Ecto neural progenitor cell (in vitro differentiated cells): ENCODE data around the gene TRAPPC3L.

Experiments
- DNase-seq: peaks from one replicate; pipeline ENCODE4 v3.0.0-alpha.2; 2018; ENCODE audit warnings: low spot score

The TRAPPC3L gene

DNA sequence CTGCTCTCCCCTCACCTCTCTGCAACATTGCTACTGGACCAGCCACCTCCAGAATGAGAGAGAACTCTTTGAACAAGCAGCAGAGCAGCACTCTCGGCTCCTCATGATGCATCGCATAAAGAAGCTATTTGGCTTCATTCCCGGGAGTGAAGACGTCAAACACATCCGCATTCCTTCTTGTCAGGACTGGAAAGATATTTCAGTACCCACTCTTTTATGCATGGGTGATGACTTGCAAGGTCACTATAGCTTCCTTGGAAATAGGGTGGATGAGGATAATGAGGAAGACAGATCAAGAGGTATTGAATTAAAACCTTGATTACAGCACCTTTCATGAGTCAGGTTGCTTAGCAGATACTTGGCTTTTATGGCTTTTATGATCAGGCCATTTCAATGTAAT lies 12.4 kb upstream of the TRAPPC3L start:
- no peak for DNase-seq

DNA sequence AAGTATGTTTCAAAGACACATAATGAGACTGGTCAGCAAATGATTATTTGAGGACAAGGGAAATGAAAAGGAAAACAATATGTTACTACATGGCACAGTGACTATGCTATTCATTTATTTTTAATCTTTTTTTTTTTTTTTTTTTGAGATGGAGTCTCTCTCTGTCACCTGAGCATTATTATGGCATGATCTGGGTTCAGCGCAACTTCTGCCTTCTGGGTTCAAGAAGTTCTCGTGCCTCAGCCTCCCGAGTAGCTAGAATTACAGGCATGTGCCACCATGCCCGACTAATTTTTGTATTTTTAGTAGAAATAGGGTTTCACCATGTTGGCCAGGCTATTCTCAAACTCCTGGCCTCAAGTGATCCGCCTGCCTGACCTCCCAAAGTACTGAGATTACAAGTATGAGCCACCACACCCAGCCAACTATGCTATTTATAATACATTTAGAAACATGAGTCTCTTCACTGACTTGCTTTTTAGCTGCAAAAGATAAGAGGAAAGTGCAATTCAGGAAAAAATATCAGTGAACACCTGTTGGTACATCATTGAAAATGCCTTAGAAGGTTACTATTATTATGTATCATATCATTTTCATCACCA lies 11.4 kb upstream of the TRAPPC3L start:
- no peak for DNase-seq

DNA sequence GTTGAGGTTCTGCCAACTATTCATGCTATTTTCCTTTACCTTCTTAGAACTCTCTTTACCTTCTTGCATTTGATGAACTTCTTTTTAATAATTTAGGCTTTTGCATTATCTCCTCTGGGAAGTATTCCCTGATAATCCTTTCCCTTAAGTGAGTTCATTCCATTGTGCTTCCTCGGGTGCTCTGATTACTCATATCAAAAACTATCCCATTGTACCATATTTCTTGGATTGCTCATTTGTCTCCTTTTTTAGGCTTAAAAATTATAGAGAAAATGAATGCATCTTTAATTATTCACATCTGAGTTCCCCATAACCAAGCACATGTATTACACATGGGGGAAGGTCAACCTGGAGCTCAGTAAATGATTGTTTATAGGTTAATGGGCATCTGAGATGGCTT lies 10.6 kb upstream of the TRAPPC3L start:
- no peak for DNase-seq

DNA sequence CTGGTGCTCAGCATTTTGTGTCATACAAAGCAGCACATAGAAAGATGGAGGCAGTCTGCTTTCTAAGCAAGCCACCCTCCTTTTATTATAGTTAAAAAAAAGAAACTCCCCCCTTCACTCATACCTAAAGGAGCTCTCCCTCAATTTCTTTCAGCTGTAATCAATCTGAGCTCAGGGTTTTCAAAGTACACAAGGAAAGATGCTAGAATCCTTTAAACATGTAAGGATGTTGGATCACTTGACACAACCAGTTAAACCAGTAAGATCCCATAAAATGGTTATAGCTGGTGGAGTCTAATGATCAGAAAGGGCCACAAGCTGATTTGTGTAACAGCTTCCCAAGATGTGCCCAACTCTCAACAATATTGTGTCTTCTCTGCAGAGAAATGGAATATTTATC lies 8.0 kb upstream of the TRAPPC3L start, which contains the start of gene CALHM4:
Gene CALHM4 (plus strand): TSS at position 301 of the 400 bp plus-strand sequence. CDS start 43 bp downstream, at position 344.
- DNase-seq: no peak

DNA sequence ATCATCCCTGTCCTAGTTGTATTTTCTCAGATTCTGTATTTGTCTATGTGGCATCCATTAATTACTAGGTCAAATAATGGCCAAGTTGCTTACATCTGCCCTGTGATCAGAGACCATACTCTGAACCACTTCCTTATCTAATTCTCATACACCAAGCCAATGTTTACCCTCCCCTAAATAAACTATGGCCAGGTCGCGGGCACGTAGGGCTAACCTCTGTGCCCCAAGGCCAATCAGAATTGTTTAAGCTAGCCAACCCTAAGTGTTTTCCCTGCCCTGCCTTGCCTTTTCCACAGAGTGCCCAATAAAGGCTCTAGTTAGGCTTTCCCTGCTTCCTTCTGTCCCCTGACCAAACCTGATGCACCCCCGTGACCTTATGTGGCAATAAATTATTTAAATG lies 5.3 kb upstream of the TRAPPC3L start:
- DNase-seq: no peak

DNA sequence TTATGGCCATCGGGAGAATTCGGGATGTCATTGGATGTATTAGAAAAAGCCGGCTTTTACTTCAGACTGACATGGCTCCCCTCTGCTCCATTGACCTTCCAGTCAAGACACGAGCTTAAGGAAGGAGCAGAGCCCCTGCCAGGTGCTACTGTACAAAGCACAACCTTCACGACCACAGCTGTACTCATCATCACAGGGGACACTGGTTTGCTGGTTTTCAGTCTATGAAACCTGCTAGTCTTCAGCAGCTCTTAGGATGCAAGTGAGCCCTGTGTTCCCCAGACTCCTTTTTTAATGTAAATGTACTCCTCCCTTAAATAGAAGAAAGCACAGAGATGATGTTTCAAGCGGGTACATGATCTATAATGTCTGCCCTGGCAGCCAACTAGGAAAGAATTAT lies 1.9 kb upstream of the TRAPPC3L start:
- no peak for DNase-seq

DNA sequence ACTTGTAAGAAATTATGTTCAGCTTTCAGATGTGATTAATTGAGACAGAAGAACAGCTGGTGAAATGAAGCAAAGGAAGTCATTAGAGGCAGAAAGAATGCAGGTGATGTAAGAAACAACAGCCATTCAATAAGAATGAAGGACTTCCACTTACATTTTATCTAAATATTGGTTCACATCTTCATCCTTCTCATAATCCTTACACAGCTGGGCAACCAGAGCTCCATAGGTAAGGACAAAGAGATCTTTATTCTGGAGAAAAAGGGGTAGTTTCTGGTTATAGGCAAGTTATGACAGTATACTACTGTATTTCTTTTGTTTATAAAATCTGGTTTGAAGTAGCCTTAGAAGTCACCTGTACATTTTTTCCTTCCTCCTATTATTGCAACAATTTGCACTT lies 2.3 kb downstream of the TRAPPC3L start:
- no peak for DNase-seq

DNA sequence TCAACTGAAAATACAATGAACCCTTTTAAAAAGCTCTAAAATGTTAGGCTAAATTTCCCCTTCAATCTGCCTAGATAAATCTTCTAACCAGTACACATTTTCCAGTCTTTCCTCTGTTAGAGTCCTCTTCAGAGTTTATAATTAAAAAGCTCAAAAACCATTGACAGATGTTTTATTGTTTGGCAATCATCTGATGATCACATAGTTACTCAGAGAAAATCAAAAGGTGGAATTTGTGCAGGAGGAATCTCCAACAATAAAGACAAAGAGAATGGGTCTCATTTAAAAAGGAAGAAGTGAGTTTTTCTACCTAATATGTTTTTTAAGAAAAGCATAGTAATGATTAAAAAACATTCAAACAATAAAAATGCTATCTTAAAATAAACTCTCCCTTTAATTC lies 3.1 kb downstream of the TRAPPC3L start:
- DNase-seq: no peak

DNA sequence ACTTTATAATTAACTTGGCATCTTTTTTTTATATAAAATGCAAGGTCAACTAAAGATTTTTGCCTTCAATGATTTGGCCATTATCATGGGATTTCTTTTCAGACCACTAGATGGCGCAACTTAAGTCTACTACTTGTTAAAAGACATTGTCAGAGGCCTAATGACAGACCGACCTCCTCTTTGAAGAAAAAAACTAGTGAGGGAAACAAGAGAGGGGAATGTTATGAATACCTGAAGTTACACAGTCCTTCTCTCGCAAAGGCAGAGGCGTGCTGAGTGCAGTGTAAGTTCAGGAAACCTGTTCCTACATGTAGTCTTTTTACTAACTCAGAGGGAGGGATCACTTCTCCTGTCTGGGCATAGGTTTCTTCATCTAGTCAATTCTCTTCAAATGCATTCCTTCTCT lies 9.3 kb downstream of the TRAPPC3L start:
- DNase-seq: no peak

DNA sequence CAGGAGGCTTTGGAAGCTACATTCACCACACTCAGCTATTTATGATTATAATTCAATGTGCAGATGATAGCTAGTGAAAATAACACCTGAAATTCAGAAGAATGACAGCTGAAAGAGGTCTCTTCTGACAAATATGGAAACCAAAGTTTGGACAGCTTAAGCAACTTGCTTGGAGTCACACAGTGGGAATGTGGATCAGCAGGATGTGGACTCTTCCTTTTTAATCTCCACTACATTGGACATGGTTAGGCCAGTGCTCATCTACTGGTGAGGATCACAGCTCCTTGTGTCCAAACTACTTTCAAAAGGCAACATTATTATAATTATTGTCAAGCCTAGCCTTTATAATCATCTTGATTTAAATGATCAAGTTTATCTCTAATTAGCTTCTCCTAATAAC lies 10.4 kb downstream of the TRAPPC3L start:
- no peak for DNase-seq

DNA sequence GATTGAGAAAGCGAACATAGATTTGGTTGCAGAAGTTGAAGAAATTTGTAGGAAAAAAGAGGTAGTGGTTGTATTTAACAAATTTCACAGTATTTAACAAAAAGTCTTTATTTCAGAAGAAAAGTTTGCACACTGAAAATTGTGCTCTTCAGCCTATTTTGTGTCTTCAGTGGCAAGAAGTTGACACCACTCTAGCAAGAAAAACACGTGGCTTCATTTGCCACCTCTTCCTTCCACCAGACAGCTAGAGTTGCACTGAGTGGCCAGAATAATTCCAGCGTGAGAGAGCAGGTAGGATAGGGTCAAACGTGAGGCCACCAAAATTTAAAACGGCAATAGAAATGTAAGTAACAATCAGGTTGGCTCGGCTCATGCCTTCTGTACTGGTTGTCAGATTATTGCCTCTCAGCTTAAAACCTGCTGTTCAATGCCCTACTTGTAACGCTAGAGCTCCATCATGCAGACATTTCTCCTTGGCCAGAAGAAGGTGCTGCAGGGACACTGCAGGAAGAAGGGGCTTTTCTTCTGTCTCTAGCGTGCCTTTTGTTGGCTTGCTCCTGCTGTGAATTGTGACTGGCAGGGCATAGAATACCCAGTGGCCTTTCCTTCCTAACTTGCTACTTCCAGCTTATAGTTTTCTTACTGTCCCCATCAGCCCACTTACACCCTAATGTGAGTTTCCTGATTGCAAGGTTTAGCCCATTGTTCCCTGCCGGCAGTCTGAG lies 12.1 kb downstream of the TRAPPC3L start:
- no peak for DNase-seq

DNA sequence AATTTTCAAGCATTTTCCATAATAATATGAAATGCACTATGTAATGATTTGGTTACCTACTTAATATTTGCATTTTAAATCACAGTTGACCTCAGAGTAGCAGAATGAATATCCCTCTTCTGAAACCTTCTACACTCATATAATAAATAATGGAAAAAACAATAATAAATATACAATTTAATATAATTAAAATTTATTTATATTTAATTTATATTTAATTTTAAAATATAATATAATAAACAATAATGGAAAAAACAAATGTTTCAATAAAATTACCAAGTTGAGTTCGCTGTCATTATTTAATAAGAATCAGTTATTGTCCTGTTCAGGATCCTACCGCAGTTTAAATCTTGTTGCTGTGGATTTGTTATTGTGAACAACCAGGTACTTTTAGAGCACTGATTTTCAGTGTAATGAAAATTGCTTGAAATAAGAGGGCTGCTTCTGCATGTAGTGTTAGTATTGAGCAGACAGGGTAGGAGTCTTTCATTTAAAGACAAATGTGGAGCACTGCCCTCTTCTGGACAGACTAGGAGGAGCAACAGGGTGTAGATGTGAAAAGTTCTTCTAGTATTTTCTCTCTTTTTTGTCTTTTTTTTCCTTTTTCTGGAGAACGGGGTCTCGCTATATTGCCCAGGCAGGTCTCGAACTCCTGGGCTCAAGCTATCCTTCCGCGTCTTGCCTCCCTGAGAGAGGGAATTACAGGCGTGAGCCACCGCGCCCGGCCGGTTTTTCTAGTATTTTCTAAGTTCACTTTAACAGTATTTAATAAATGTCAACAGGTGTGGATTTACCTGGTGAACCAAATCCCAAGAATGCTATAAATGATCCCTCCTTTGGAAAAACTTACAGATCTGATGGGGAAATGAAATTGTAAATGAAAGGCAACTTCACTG lies 13.6 kb downstream of the TRAPPC3L start:
- DNase-seq: no peak

DNA sequence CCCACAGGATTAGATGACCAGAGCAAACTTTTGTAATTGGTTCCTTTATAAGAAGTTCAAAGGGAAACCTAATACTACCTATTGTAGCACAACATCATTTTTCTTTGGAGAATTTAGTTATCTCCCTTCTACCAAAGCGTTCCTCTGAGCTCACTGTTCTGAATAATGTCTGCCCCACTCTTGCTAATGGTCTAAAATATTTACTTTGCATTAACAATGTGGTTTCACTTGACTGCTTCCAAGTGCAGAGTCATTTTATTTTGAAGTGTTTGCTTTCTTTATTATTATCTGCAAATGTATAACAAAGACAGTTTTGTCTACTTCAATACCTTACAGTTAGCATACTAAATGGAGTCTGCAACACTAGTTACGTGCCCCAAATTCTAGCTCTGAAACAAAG lies 15.0 kb downstream of the TRAPPC3L start:
- DNase-seq: no peak

DNA sequence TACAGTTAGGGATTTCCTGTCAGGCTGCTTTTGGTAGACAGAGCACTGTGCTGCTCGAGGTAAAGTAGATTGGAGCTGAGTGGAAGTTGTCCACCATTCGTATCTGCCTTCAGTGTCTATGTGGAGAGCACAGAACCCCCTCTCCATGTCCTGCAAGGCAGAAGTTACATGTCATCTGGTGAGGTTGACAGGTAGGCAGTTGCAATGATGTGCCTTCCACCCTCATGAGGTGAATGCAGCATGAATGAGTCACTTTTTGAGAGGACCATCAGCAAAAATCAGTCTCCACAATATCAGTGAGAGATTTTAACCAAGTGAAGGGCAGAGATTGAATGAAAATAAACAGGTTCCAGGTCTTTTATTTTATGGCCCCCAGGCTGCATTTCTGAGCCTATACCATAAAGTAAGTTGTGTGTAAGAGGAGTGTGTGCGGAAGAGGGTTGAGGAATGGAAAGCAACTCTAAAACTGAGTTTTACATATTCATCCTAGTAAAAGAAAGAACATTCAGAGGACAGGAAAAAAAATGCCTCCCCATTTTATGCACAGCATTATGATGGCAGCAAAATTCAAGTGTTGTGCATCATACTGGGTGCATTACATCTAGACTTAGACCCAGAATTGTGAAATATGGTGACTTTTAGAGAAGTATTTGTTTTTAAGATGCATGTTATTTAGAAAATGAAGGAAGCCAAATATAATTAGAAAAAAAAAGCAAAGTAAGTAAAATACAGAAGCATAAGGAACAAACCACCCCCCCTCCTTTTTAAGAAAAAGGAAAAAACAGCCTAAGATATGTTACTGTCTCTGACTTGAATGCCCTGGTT lies 15.8 kb downstream of the TRAPPC3L start:
- no peak for DNase-seq

DNA sequence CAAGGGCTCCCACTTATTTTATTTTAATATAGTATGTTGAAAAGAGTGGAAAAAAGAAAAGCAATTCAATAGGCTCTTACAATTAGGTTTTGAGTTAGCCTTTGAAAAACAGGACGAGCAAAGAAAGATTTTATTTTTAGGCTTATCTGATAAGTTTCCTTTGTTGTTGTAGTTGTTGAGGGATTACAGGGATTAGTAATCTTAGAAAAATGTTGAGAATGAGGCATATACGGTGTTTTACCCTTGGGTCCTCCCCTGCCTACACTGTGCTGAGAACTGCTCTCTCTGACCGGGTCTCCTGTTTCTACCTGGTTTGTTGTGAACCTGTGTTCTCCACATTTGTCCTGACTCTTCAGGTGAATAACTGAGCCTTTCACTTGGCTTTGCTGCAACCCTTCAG lies 16.7 kb downstream of the TRAPPC3L start:
- DNase-seq: no peak

DNA sequence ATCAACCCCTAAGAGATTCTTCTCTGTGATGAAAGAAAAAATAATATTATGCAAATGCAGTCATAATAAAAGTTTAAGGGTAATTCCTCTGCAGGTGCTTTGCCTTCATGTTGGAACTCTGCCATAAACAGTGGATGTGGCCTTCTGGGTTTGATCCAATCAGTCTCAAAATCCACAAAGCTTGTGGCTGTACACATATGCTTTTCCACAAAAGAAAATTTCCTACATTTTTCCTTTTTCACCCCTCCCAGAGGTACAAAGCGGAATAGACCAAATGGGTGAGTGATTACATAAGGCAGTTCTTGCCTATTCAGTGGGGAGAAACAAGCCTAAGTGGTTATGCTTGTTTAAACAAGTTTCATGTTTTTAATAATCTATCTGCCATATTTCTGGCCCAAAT lies 17.4 kb downstream of the TRAPPC3L start:
- no peak for DNase-seq

DNA sequence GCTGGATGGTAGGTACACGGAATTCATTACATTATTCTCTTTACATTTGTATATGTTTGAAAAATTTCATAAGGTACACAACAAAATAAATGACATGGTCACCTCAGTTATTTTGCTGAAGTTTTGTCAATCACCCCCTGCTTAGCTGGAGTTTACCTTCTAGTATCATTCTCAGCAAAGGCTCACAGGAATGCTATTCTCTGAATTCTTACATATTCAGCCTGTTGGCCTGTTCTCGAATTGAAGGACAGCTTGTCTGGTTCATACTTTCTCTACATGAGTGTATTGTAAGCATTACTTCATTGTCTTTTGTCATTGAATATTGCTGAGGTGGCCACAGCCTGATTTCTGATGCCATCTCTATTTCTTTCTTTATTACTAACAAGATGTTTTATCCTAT lies 21.2 kb downstream of the TRAPPC3L start:
- no peak for DNase-seq

DNA sequence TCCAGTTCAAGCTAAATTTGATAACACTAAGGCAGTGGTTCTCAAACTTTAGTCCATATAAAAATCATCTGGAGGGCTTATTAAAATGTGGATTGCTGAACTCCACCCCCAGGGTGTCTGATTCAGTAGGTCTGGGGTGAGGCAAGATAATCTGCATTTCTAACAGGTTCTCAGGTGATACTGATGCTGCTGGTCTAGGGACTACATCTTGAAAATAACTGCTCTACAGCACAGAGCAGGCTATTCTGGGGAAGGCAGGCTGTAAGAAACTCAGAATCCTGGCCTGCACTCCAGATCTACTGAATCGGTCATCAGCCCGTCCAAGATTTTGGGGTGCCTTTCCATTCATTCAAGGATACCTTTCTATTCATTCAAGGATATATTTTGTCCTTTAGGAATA lies 22.6 kb downstream of the TRAPPC3L start:
- DNase-seq: no peak

DNA sequence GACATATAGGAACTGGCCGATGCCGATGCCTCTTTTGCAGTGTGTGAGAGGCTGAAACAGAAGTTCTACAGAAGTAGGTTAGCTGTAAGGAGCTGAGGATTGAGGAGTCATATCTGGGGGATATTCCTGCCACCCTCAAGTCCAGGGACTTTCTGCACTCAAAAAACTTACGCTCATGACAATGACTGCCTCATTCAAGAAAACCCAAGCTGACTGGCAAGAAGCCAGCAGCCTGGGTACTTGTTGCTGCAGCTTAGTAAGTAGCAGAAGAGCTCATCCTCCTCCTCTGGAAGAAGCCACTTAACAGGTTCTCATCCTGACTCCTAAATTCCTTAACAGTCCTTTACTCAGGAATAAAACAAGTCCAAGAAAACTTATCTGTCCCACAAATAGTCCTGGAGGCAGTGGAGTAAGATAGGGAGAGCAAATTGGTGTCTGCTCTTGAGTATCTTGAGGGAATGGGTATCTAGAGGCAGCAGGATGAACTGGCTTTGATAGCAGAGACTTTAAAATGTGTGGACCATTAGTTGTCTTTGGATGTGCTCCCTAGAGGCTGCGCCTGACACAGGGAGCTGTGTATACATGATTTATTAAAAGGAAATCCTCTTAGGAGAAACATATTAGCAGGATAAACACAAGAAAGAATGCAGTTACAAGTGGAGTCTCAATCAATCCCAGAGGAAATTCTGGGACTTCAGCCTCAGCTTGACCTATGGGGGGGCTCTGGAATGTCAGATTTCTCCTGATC lies 26.7 kb downstream of the TRAPPC3L start:
- no peak for DNase-seq

DNA sequence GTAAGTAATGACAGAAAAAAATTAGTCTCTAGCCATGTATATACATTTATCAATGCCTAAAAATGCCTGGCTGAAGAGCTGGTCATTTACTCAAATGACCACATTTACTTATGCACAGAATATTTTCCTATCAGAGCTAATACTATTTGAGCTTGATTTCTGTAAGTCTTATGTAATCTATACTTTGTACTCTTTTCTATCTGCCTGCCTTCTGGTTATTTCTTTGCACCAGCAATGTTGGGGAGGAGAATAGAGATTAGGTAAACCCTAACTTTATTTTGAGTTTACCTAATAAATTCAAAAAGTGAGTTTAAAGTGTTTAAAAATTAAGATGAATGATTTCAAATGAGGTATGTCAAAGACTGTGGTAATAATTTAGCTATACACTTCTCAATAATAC lies 30.3 kb downstream of the TRAPPC3L start:
- no peak for DNase-seq

DNA sequence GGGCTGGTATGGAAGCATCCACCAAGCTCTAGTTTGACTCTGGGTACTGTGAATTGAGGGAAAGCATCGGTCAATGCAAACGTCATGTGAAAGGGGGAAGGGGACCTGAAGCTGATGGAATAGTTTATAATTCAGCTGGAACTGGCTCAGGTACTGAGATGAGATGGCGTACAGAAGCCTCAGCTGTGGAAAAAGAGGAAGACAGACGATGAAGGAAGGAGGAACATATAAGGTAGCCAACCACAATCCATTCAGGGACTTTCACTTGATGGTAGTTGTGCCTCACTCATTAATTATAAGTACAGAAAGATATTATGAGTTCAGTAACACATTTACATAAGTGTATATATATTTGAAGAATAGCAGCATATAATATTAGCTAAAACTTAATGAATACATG lies 31.4 kb downstream of the TRAPPC3L start:
- DNase-seq: no peak
